ENCODE results near the gene ERFL. TPM values are rescaled to one million over a fixed set of nuclear protein-coding genes. Genes with fewer than 3 reads are reported as not detected.

The ERFL gene
- polyA plus RNA-seq, 1 donor: 0.24 TPM

Other genes with a start within 250 kb of the ERFL start
- gene CEACAM7, start 240.2 kb downstream of the ERFL start, polyA plus RNA-seq: 0.09 TPM
- 18.8 TPM for gene CEACAM5, start 219.8 kb downstream of the ERFL start, polyA plus RNA-seq
- gene CEACAM6, start 172.9 kb downstream of the ERFL start, polyA plus RNA-seq: 16.1 TPM
- gene CEACAM3, start 131.9 kb downstream of the ERFL start, polyA plus RNA-seq: 0.36 TPM
- gene LYPD4, start 83.8 kb downstream of the ERFL start, polyA plus RNA-seq: not detected
- gene DMRTC2, start 83.4 kb downstream of the ERFL start, polyA plus RNA-seq: not detected
- gene RPS19, start 68.2 kb downstream of the ERFL start, polyA plus RNA-seq: 2,618 TPM
- 0.75 TPM for gene CD79A, start 51.2 kb downstream of the ERFL start, polyA plus RNA-seq
- 63.6 TPM for gene ARHGEF1, start 45.3 kb downstream of the ERFL start, polyA plus RNA-seq
- 82.4 TPM for gene RABAC1, start 30.9 kb upstream of the ERFL start, polyA plus RNA-seq
- 13.0 TPM for gene ATP1A3, start 65.8 kb upstream of the ERFL start, polyA plus RNA-seq
- 4.7 TPM for gene GRIK5, start 141.8 kb upstream of the ERFL start, polyA plus RNA-seq
- gene ZNF574, start 147.7 kb upstream of the ERFL start, polyA plus RNA-seq: 15.1 TPM
- gene POU2F2, start 204.0 kb upstream of the ERFL start, polyA plus RNA-seq: 2.7 TPM

Measured in large intestine (tissue), 1 donor.